Left hindlimb (tissue), 1 donor: ENCODE measurements around the gene FGF12.

Experiments used
- DNase-seq: peaks from one replicate; pipeline ENCODE4 v3.0.0-alpha.2; 2018

The FGF12 gene

GRCh38 chr3:192489579-192489978 is 237.8 kb downstream of the FGF12 start:
- no peak for DNase-seq

DNA sequence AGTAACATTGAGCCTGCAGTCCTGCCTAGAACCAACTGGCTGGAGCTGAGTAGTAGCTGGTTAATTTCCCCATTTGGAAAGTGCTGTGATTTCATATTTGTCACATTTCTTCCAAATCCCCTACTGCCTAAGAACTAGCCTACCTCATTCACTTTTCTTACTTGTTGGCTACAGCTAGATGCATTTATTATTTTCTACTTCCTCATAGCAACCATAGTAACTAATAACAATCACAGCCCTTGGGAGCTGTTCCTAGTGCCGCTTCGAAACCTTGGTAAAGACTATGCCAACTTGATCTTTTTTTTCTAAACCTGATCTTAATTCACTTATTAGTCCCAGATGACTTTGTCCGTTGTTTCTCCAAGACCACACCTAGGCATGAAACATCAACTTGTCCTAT is 240.3 kb downstream of the FGF12 start:
- no peak for DNase-seq

- DNase-seq: no peak
Measured at GRCh38 chr3:192482809-192483208, 244.5 kb downstream of the FGF12 start.

DNA sequence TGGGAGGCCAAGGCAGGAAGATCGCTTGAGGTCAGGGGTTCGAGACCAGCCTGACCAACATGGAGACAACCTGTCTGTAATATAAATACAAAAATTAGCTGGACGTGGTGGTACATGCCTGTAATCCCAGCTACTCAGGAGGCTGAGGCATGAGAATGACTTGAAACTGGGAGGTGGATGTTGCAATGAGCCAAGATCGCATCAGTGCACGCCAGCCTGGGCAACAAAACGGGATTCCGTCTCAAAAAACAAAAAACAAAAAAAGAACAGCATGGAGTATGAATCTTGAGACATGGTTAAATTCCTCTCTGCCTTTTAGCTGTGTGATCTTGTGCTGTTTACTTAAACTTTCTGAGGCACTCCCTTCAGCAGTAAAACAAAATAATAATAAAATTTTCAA is 244.9 kb downstream of the FGF12 start:
- no peak for DNase-seq

- DNase-seq: no peak
Measured at GRCh38 chr3:192481638-192482037, 245.7 kb downstream of the FGF12 start.

- DNase-seq: no peak
Measured at GRCh38 chr3:192467230-192468140, 259.9 kb downstream of the FGF12 start.

GRCh38 chr3:192449036-192449435 is 278.3 kb downstream of the FGF12 start:
- no peak for DNase-seq

GRCh38 chr3:192445770-192446644 is 281.3 kb downstream of the FGF12 start:
- peak; percentile 29 for DNase-seq

GRCh38 chr3:192444791-192445106 is 282.6 kb downstream of the FGF12 start:
- no peak for DNase-seq

GRCh38 chr3:192444096-192444790 is 283.1 kb downstream of the FGF12 start:
- peak; percentile 79 for DNase-seq

DNA sequence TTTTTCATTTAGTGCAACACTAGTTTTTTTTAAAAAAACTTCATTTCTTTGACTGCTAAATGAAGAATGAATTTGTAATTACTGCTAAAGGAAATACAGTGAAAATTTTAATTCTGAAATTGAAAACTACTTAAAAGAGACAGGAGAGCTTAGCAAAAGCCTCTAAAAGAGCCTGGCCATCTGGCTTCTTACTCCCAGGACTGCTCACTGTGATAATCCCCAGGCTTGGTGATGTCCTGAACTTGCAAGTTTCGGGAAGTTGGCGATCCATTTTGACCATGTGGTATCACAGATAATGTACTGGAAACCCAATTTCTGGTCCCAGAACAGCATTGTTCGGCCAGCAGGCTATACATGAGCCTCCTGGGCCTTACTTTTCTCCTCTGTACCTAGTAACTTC is 292.1 kb downstream of the FGF12 start:
- no peak for DNase-seq

DNA sequence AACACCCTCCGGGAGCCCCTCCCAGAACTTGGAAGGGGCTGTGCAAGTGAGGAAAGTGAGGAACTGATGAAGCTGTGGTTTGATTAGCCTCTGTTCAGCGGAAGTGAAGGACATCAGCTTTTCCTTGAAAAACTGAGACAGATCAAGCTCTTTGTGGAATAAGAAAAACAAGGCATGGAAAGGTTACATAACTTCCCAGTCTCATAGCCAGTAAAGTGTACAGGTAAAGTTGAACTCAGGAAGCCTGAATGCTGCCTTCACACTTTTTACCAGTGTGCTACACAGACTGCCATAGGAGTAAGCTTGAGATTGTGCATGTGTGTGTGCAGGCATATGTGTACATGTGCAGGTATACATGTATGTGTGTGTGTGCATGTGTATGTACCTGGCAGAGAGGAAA is 293.2 kb downstream of the FGF12 start:
- DNase-seq: no peak

DNA sequence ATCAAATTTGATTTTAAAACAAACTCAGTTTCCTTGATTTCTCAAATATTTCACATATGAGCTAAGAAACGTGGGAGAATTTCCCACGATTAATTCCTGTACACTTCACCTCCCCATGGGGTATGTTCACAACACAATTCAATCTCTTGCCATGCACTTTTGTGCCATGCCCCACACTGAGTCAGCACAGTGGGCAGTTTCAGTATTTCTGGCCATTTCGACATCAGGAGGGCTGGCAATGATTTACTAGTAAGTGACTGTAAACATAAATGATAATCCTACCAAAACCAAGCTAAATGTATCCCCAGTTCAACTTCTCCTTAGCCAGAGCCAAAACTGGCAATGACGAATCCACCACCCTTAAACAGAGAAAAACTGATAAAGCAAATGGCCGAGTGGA is 293.6 kb downstream of the FGF12 start:
- DNase-seq: no peak

- no peak for DNase-seq
Measured at GRCh38 chr3:192422997-192423342, 304.4 kb downstream of the FGF12 start.

GRCh38 chr3:192422321-192422996 is 304.9 kb downstream of the FGF12 start:
- no peak for DNase-seq

DNA sequence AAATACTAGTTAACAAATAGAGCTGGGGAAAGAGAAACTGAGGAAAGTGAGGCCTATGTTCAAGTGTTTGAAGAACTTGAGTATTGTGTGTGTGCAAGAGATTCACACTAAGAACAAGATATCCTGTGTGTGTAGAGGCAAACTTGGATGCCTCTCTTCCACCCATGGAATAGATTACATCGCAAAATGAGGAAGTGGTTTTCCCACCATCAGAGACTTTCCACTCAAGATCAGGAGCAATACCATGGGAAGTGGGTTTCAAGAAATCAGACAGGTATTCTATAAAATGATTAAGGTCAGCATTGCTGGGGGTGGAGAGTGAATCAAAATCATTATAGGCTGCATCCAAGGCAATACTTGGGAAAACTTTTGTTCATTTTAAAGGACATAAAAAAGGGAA is 308.0 kb downstream of the FGF12 start:
- DNase-seq: no peak

GRCh38 chr3:192417559-192418055 is 309.7 kb downstream of the FGF12 start:
- no peak for DNase-seq

DNA sequence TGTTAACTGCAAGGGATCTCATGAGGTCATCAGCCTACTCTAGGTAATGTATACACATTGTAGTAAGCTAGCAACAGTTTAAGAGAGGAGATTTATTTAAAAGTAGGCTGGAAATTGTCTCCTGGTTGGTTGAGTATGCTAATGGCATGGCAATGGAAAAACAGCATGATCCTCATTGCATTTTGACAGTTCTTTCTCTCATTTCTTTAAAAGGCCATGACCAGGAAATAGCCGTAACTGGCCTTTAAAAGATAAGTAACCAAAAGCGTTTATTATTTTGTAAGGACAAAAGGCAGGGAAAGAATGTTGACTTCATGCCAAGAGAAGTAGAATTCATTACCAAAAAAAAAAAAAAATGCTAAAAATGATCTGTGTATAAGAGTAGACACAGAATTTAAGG is 310.3 kb downstream of the FGF12 start:
- DNase-seq: no peak

GRCh38 chr3:192413461-192413860 is 313.9 kb downstream of the FGF12 start:
- DNase-seq: no peak

DNA sequence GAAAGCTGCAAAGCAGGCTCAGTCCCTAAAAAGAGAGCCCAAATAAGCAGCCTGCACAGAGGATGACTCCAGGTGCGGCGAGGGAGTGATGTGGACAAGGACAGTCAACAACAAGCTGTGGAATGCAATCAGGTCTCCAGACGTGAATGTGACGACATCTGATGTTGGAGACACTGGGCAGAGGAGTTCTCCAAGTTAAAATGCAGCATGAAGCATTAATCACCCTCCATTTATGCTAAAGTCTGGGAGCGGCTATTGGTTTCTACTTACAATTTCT is 316.7 kb downstream of the FGF12 start:
- DNase-seq: no peak

- peak; percentile 35 for DNase-seq
Measured at GRCh38 chr3:192409838-192410683, 317.3 kb downstream of the FGF12 start.
